H9 (cell line): ENCODE data around the gene LMTK2. TPM values are rescaled to one million over a fixed set of nuclear protein-coding genes. Genes with fewer than 3 reads are reported as not detected.
A peak's percentile ranks its signal among the peaks of the same experiment; 100 is the strongest.

Source experiments
- DNase-seq: peaks from one replicate; pipeline ENCODE4 v3.0.0-alpha.2; 2017
- H2AFZ ChIP-seq: one replicate; pipeline ENCODE4 v1.6.1; 2013; ENCODE audit warnings: mild to moderate bottlenecking, low read length, control low read depth, moderate library complexity
- H2AK5ac ChIP-seq: 2 replicates; pipeline ENCODE4 v1.6.1; 2013; ENCODE audit warnings: low read length, control low read depth, mixed read lengths; ENCODE audit not compliant: insufficient read length
- H2BK120ac ChIP-seq: one replicate; pipeline ENCODE4 v1.6.1; 2013; ENCODE audit warnings: low read depth, mild to moderate bottlenecking, low read length, control low read depth, inconsistent platforms; ENCODE audit not compliant: poor library complexity, severe bottlenecking
- H2BK12ac ChIP-seq: 2 replicates; pipeline ENCODE4 v1.6.1; 2013; ENCODE audit warnings: low read length, control low read depth, mixed read lengths, low read depth; ENCODE audit not compliant: insufficient read length
- H2BK15ac ChIP-seq: 2 replicates; pipeline ENCODE4 v1.6.1; 2013; ENCODE audit warnings: low read depth, low read length, control low read depth
- H2BK20ac ChIP-seq: one replicate; pipeline ENCODE4 v1.6.1; 2013; ENCODE audit warnings: low read depth, mild to moderate bottlenecking, low read length, control low read depth, inconsistent platforms; ENCODE audit not compliant: poor library complexity, severe bottlenecking
- H2BK5ac ChIP-seq: 2 replicates; pipeline ENCODE4 v1.6.1; 2013; ENCODE audit warnings: low read length, control low read depth, mixed read lengths; ENCODE audit not compliant: insufficient read length
- H3K14ac ChIP-seq: 2 replicates; pipeline ENCODE4 v1.6.1; 2013; ENCODE audit warnings: low read length, control low read depth; ENCODE audit not compliant: insufficient read depth
- H3K18ac ChIP-seq: 2 replicates; pipeline ENCODE4 v1.6.1; 2013; ENCODE audit warnings: low read depth, mild to moderate bottlenecking, mixed read lengths, low read length, control low read depth; ENCODE audit not compliant: insufficient read length
- H3K23ac ChIP-seq: 2 replicates; pipeline ENCODE4 v1.6.1; 2013; ENCODE audit warnings: low read length, control low read depth, mixed read lengths, low read depth; ENCODE audit not compliant: insufficient read length
- H3K23me2 ChIP-seq: 2 replicates; pipeline ENCODE4 v1.6.1; 2013; ENCODE audit warnings: low read depth, mild to moderate bottlenecking, mixed read lengths, low read length, control low read depth; ENCODE audit not compliant: insufficient read length, poor library complexity, severe bottlenecking
- H3K27ac ChIP-seq: 2 replicates; pipeline ENCODE4 v1.5.1; 2013; ENCODE audit warnings: low read length, control low read depth, mixed read lengths, low read depth; ENCODE audit not compliant: insufficient read length
- H3K27me3 ChIP-seq: 2 replicates; pipeline ENCODE4 v1.6.1; 2013; ENCODE audit warnings: low read length, control low read depth, inconsistent platforms; ENCODE audit not compliant: insufficient read depth
- H3K4ac ChIP-seq: 2 replicates; pipeline ENCODE4 v1.6.1; 2013; ENCODE audit warnings: low read depth, mild to moderate bottlenecking, control low read depth, inconsistent platforms, low read length, moderate library complexity
- H3K4me1 ChIP-seq: 2 replicates; pipeline ENCODE4 v1.6.1; 2013; ENCODE audit warnings: low read length, control low read depth, inconsistent platforms; ENCODE audit not compliant: insufficient read depth
- H3K4me2 ChIP-seq: 2 replicates; pipeline ENCODE4 v1.6.1; 2013; ENCODE audit warnings: low read length, control low read depth, mixed read lengths; ENCODE audit not compliant: insufficient read length, insufficient read depth
- H3K56ac ChIP-seq: 2 replicates; pipeline ENCODE4 v1.6.1; 2013; ENCODE audit warnings: low read depth, mild to moderate bottlenecking, mixed read lengths, low read length, control low read depth; ENCODE audit not compliant: insufficient read length
- H3K79me1 ChIP-seq: 2 replicates; pipeline ENCODE4 v1.6.1; 2013; ENCODE audit warnings: low read depth, mild to moderate bottlenecking, moderate library complexity, low read length, control low read depth, inconsistent platforms; ENCODE audit not compliant: insufficient read depth, poor library complexity, severe bottlenecking
- H3K79me2 ChIP-seq: 2 replicates; pipeline ENCODE4 v1.6.1; 2013; ENCODE audit warnings: low read length, control low read depth, inconsistent platforms; ENCODE audit not compliant: insufficient read depth
- H3K9ac ChIP-seq: 2 replicates; pipeline ENCODE4 v1.6.1; 2013; ENCODE audit warnings: low read length, control low read depth, mixed read lengths; ENCODE audit not compliant: insufficient read length; ENCODE audit errors: extremely low read depth
- H3K9me3 ChIP-seq: one replicate; pipeline ENCODE4 v1.6.1; 2013; ENCODE audit warnings: low read depth, low read length, inconsistent platforms; ENCODE audit not compliant: control insufficient read depth
- H3T11ph ChIP-seq: one replicate; pipeline ENCODE4 v1.6.1; 2013; ENCODE audit warnings: mild to moderate bottlenecking, low read length, control low read depth, inconsistent platforms
- H4K20me1 ChIP-seq: one replicate; pipeline ENCODE4 v1.6.1; 2013; ENCODE audit not compliant: control insufficient read depth, insufficient read length, insufficient read depth
- H4K5ac ChIP-seq: 2 replicates; pipeline ENCODE4 v1.6.1; 2013; ENCODE audit warnings: low read depth, mild to moderate bottlenecking, mixed read lengths, low read length, control low read depth; ENCODE audit not compliant: insufficient read length
- H4K8ac ChIP-seq: replicated peaks from 2 replicates; pipeline ENCODE4 v1.6.1; 2013; ENCODE audit warnings: low read length, control low read depth, mixed read lengths, low read depth; ENCODE audit not compliant: insufficient read length
- H4K91ac ChIP-seq: 2 replicates; pipeline ENCODE4 v1.6.1; 2013; ENCODE audit warnings: low read depth, mild to moderate bottlenecking, moderate library complexity, mixed read lengths, low read length, control low read depth; ENCODE audit not compliant: insufficient read length
- H3K27ac Mint-ChIP-seq, 3 experiments: 2 replicates in 2 of 3; 3 replicates in 1 of 3; pipeline ENCODE4 v1.8.0; 2020 to 2021; ENCODE audit warnings: mixed read lengths in 3 of 3, mild to moderate bottlenecking in 1 of 3, moderate library complexity in 1 of 3
- H3K27me3 Mint-ChIP-seq: 2 replicates; pipeline ENCODE4 v1.8.0; 2021; ENCODE audit warnings: low read depth, mild to moderate bottlenecking, moderate library complexity, mixed read lengths
- H3K36me3 Mint-ChIP-seq, 3 experiments: 2 replicates in 2 of 3; 3 replicates in 1 of 3; pipeline ENCODE4 v1.8.0; 2020 to 2021; ENCODE audit warnings: low read depth in 3 of 3, mixed read lengths in 3 of 3; ENCODE audit not compliant: insufficient read depth in 1 of 3
- H3K4me1 Mint-ChIP-seq, 2 experiments: 2 replicates each; pipeline ENCODE4 v1.8.0; 2020; ENCODE audit warnings: mixed read lengths in 2 of 2
- H3K4me3 Mint-ChIP-seq, 2 experiments: 2 replicates in 1 of 2; 3 replicates in 1 of 2; pipeline ENCODE4 v1.8.0; 2020 to 2021; ENCODE audit warnings: mild to moderate bottlenecking in 2 of 2, mixed read lengths in 2 of 2, moderate library complexity in 1 of 2
- H3K9me3 Mint-ChIP-seq, 2 experiments: 2 replicates in 1 of 2; 3 replicates in 1 of 2; pipeline ENCODE4 v1.8.0; 2020; ENCODE audit warnings: mild to moderate bottlenecking in 2 of 2, mixed read lengths in 2 of 2, moderate library complexity in 1 of 2
- CTCF ChIP-seq: fragments of 200-600 bp; sonication (generic); conservative IDR thresholded peaks from 3 replicates; pipeline ENCODE4 v1.8.0; 2021; ENCODE audit warnings: antibody characterized with exemption, mild to moderate bottlenecking
- WGBS: extraction: QIAGEN DNeasy Blood & Tissue Kit; methylation state at CpG from one replicate; pipeline ENCODE4 v1.1.7; 2013; ENCODE audit warnings: missing lambda C conversion rate, low lambda C conversion rate, mixed read lengths; ENCODE audit not compliant: insufficient read length; ENCODE audit errors: extremely low coverage; 5-methylcytosine and 5-hydroxymethylcytosine counted together
- total RNA-seq: library from RNA; stranded (reverse); gene quantifications from 2 replicates; pipeline ENCODE4 v1.2.1, GENCODE V29; 2021

Gene LMTK2
- total RNA-seq, 1 experiment from 2014 or later, result 24.9 TPM

- Histone ChIP-seq H3K79me2 (no peaks in the 10 kb centered on the region), H3K9me3 (no peaks in the 10 kb centered on the region), H4K91ac (no peak overlapping the region), H3K56ac (no peak overlapping the region), H3K9ac (no peak overlapping the region), H3K4me1 (no peaks in the 10 kb centered on the region), H3T11ph (no peak overlapping the region), H2BK15ac (no peak overlapping the region), H2AFZ (no peak overlapping the region), H3K27ac (no peak overlapping the region), H3K18ac (no peak overlapping the region), H2BK5ac (no peak overlapping the region), H3K27me3 (no peaks in the 10 kb centered on the region), H3K4me2 (no peak overlapping the region), H3K14ac (no peak overlapping the region), H2BK20ac (no peak overlapping the region), H4K5ac (no peak overlapping the region), H2AK5ac (no peak overlapping the region), H3K23ac (no peak overlapping the region), H2BK120ac (no peak overlapping the region), H2BK12ac (no peak overlapping the region), H3K4ac (no peak overlapping the region), H4K8ac (no peak overlapping the region), H3K23me2 (no peaks in the 10 kb centered on the region), H4K20me1 (no peaks in the 10 kb centered on the region), H3K79me1 (no peaks in the 10 kb centered on the region)
- Mint-ChIP-seq H3K4me1 (peaks cover 3 to 6% of the 10 kb centered on the region in 2 experiments; a peak in 2 of 4 replicates), H3K36me3 (no peaks in the 10 kb centered on the region), H3K27ac (peak overlapping the region in 1 of 3 experiments; percentile 55; a peak in 1 of 7 replicates), H3K4me3 (no peak overlapping the region), H3K9me3 (no peaks in the 10 kb centered on the region), H3K27me3 (no peaks in the 10 kb centered on the region; the same call in 1 of the 2 replicates)
- TF ChIP-seq CTCF, result no peak
- WGBS, result no CpG with 5 or more reads among the region's 4 CpGs
- no peak for DNase-seq
Measured at GRCh38 chr7:98085674-98086073, 21.0 kb upstream of the LMTK2 start.
